ENCODE results near the gene CALY. TPM values are rescaled to one million over a fixed set of nuclear protein-coding genes. Genes with fewer than 3 reads are reported as not detected.

CALY gene
- total and polyA plus RNA-seq, 8 donors = 0.22 to 0.55 (median 0.27) TPM; not detected in 5

DNA sequence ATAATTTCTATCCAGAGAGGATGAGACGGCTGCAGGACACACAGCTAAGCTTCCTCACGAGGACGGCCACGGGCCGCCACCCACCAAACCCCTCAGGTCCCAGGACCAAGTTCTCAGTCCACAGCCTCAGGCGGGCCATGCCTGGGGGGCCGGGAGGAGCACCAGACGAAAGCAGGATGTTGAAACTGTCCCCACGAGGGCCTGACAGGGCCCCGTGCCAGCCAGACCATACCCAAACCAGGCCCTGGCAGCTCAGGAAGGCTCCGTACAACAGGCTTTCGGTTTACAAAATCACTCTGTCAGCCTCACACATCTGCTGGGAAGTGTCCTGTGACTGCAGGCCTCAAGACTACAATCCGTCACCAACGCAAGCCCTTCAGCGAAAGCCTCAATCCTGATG, 42.5 kb downstream of the CALY start:
- no peaks in the 10 kb centered on the region for H3K9me3 ChIP-seq
- TF ChIP-seq, protein P1, sequence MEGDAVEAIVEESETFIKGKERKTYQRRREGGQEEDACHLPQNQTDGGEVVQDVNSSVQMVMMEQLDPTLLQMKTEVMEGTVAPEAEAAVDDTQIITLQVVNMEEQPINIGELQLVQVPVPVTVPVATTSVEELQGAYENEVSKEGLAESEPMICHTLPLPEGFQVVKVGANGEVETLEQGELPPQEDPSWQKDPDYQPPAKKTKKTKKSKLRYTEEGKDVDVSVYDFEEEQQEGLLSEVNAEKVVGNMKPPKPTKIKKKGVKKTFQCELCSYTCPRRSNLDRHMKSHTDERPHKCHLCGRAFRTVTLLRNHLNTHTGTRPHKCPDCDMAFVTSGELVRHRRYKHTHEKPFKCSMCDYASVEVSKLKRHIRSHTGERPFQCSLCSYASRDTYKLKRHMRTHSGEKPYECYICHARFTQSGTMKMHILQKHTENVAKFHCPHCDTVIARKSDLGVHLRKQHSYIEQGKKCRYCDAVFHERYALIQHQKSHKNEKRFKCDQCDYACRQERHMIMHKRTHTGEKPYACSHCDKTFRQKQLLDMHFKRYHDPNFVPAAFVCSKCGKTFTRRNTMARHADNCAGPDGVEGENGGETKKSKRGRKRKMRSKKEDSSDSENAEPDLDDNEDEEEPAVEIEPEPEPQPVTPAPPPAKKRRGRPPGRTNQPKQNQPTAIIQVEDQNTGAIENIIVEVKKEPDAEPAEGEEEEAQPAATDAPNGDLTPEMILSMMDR (IDR thresholded peaks at IDR 0.05) = no peak
- H3K27ac ChIP-seq = peak overlapping the region in 1 of 2 donors; percentile 52
- H3K27me3 ChIP-seq = no peaks in the 10 kb centered on the region
- no peak overlapping the region for H3K4me3 ChIP-seq
- H3K4me1 ChIP-seq = peaks cover 0 to 18% of the 10 kb centered on the region in 2 donors
- intact Hi-C loops (cut with DNase I) = no loop called here
- peaks cover 0 to 89% of the 10 kb centered on the region in 2 donors for H3K36me3 ChIP-seq
- peak; percentile 66 for ATAC-seq
- DNase-seq = peak in 2 of 4 donors; percentile 69 to 81

DNA sequence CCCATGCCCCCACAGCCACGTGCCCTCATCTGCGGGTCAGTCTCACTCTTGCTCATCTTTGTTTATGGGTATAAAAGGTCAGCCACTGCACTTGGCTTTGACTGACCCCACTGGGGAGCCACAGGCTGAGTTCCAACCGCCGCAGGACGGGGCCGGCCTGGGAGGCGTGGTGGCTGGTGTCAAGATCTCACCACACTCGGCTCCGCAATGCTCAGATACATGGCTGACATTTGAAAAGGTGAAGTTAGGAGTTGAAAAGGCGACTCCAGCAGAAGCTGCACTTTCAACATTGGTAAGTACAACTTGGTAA, 42.9 kb downstream of the CALY start:
- H3K27me3 ChIP-seq = no peaks in the 10 kb centered on the region
- intact Hi-C loops (cut with DNase I) = no loop called here
- TF ChIP-seq, protein P1 (IDR thresholded peaks at IDR 0.05) = no peak
- peak overlapping the region in 1 of 2 donors; percentile 52 for H3K27ac ChIP-seq
- no peak for DNase-seq
- H3K36me3 ChIP-seq = peaks cover 0 to 89% of the 10 kb centered on the region in 2 donors
- H3K4me3 ChIP-seq = no peak overlapping the region
- ATAC-seq = peak; percentile 9
- peaks cover 0 to 18% of the 10 kb centered on the region in 2 donors for H3K4me1 ChIP-seq
- H3K9me3 ChIP-seq = no peaks in the 10 kb centered on the region

DNA sequence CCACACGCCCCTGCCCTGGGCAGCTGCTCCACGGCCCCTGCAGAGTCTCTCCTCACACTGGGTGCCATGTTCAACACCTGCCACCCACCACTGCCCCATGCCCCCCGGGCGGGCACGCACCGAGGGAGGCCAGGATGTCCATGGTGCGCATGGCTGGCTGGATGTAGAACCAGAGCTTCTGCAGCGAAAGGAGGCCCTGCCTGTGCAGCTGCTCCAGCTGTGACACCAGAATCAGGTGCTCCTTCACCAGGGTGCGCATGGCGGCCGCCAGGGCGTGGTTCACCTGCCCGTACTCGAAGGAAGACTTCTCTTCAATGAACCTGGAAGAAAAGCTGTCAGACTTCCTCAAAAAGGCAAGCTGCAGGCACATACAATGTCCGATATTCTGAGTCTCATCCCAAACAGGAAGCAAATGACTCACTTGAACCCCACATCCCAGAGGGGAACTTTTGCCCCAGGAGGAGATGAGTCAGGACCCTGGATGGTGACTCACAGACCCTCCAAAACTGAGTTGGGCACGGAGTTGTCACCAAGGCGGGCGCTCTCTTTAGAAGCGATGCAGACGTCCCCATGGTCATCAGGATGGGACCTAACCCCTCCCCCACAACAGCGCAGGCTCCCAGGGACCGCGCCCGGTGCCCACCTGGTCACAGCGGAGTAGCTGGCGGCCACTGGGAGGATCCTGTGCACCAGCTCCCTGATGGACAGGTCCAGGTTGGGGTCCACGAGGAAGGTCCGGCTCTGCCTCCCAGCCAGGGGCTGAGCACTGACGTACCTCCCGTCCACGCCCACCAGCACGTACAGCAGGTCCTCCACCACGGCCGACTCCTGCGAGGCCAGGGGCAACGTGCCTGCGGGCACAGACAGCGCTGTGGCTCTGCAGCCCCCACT, 43.5 kb downstream of the CALY start:
- H3K4me3 ChIP-seq = no peak overlapping the region
- peak overlapping the region in 1 of 2 donors; percentile 52 for H3K27ac ChIP-seq
- TF ChIP-seq, protein P1 (IDR thresholded peaks at IDR 0.05) = no peak
- intact Hi-C loops (cut with DNase I) = no loop called here
- peaks cover 0 to 18% of the 10 kb centered on the region in 2 donors for H3K4me1 ChIP-seq
- H3K36me3 ChIP-seq = peaks cover 0 to 89% of the 10 kb centered on the region in 2 donors
- no peaks in the 10 kb centered on the region for H3K27me3 ChIP-seq
- peak; percentile 56 for ATAC-seq
- DNase-seq = peak in 1 of 4 donors; percentile 83
- H3K9me3 ChIP-seq = no peaks in the 10 kb centered on the region

DNA sequence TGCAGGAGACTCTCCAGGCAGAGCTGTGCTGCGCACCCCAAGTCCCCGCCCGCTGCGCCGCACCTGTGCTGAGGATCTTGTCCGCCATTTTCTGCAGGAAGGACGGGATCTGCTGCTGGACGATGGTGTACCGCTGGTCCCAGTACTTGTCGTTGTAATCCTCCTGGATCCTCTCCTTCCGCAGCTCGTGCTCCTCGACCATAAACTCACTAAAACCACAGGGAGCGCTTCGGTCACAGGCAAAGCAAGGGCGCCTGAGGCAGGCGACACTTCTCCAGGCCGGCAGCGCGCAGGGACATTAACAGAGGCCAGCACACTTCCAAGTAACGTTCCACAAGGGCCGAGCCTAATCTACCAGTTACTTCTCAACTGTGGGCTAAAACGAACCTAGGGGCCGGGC, 46.9 kb downstream of the CALY start:
- intact Hi-C loops (cut with DNase I) = no loop called here
- DNase-seq (no peak), ATAC-seq (no peak)
- H3K9me3 ChIP-seq = no peaks in the 10 kb centered on the region
- H3K27me3 ChIP-seq = no peaks in the 10 kb centered on the region
- H3K27ac ChIP-seq = no peak overlapping the region
- peaks cover 3 to 89% of the 10 kb centered on the region in 2 donors for H3K36me3 ChIP-seq
- H3K4me3 ChIP-seq = no peak overlapping the region
- peaks cover 0 to 18% of the 10 kb centered on the region in 2 donors for H3K4me1 ChIP-seq
- TF ChIP-seq, protein P1 (IDR thresholded peaks at IDR 0.05) = no peak

DNA sequence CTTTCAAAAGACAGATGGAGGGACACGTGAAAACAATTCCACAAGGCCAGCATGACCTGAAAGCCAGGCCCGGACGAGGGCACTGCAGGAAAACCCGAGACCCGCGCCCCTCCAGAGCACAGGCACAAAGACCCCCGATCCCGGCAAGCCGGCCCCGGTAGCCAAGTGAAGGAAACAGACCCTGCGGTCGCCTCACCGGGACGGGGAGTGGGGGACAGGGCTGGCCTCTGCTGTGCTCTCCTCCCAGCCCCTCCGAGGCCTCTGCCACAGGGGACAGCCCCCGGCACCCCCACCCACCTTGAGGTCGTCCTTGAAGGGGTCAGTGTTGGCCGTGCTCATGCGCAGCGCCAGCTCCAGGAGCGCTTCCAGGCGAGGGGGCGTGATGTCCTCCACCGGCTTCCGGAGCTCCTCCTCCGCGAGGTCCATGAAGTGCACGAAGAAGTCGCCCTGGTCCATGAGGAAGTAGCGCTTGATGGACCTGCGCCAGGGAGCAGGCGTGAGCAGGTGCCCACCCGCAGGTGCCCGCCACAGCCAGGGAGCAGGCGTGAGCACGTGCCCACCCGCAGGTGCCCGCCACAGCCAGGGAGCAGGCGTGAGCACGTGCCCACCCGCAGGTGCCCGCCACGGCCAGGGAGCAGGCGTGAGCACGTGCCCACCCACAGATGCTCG, 48.7 kb downstream of the CALY start:
- TF ChIP-seq, protein P1 (IDR thresholded peaks at IDR 0.05) = no peak
- Histone ChIP-seq H3K36me3 (peaks cover 3 to 89% of the 10 kb centered on the region in 2 donors), H3K27me3 (no peaks in the 10 kb centered on the region), H3K9me3 (no peaks in the 10 kb centered on the region), H3K27ac (no peak overlapping the region), H3K4me3 (no peak overlapping the region), H3K4me1 (peaks cover 0 to 6% of the 10 kb centered on the region in 2 donors)
- intact Hi-C loops (cut with DNase I) = no loop called here
- DNase-seq (no peak), ATAC-seq (no peak)

Measured in left lung (tissue), 10 donors.